Omental fat pad (tissue), 4 donors: ENCODE results near the gene MICALL1. TPM values are rescaled to one million over a fixed set of nuclear protein-coding genes. Genes with fewer than 3 reads are reported as not detected.

Experiments used
- ATAC-seq: fragments of 150-250 bp; one replicate; pipeline ENCODE4 v1.9.1; 2016; ENCODE audit warnings: mild to moderate bottlenecking, moderate library complexity; ENCODE audit not compliant: low FRiP score
- DNase-seq: peaks from one replicate; pipeline ENCODE4 v3.0.0-alpha.2; 2019; ENCODE audit warnings: low spot score
- total RNA-seq, 4 donors: library from RNA; depleted of rRNA; stranded (reverse); fragments of >200 nt; gene quantifications; one replicate each; pipeline ENCODE4 v1.1.0, GENCODE V29; 2016
- TF ChIP-seq, protein P1 (sequence below), 3 donors: fragments of 450-650 bp; IDR thresholded peaks; one replicate each; pipeline ENCODE4 v1.5.1; 2016 to 2017; ENCODE audit warnings: antibody characterized with exemption in 3 of 3, mild to moderate bottlenecking in 3 of 3, moderate library complexity in 2 of 3

The MICALL1 gene
- total RNA-seq, 4 donors from 2014 or later: 15.4 to 42.4 (median 20.6) TPM

DNA sequence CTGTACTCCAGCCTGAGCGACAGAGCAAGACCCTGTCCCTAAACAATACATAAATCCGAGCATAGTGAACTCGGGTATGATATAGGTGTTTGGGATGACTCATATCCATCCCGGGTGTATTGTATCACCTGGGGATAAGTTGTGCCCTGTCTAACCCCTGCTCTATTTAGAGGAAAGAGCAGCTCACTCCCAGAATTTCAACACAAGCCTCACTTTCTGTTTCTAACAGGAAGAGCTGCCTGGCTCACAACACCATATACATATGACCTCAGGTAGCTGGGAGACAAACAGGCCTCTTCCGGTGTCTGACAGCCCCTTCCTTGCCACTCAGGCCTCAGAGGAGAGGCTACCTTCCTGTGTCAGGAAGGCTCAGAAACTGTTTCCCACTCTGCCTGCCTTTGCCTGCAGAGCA, 9.9 kb upstream of the MICALL1 start:
- TF ChIP-seq, protein P1, sequence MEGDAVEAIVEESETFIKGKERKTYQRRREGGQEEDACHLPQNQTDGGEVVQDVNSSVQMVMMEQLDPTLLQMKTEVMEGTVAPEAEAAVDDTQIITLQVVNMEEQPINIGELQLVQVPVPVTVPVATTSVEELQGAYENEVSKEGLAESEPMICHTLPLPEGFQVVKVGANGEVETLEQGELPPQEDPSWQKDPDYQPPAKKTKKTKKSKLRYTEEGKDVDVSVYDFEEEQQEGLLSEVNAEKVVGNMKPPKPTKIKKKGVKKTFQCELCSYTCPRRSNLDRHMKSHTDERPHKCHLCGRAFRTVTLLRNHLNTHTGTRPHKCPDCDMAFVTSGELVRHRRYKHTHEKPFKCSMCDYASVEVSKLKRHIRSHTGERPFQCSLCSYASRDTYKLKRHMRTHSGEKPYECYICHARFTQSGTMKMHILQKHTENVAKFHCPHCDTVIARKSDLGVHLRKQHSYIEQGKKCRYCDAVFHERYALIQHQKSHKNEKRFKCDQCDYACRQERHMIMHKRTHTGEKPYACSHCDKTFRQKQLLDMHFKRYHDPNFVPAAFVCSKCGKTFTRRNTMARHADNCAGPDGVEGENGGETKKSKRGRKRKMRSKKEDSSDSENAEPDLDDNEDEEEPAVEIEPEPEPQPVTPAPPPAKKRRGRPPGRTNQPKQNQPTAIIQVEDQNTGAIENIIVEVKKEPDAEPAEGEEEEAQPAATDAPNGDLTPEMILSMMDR (IDR thresholded peaks at IDR 0.05): no peak
- ATAC-seq: peak; percentile 25
- no peak for DNase-seq

DNA sequence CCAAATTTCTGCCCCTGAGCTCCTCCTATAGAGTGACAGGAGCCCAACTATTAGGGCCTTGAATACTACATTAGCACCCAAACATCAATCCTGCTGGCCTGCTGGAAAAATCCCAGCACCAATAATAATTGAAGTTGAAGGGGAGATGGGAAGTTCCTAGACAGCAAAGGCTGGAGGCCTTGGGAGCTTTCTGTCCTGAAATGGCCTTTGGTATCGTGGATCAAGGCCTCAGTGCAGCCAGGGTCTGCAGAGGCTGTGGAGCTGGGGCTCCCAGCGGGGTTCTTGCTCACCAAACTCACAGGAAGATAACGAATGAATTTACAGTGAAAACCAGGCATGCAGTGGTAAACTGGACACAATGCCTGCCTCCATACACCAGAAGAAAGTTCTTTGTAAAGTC, 9.2 kb upstream of the MICALL1 start:
- no peak for ATAC-seq
- no peak for DNase-seq
- TF ChIP-seq, protein P1 (IDR thresholded peaks at IDR 0.05): no peak

DNA sequence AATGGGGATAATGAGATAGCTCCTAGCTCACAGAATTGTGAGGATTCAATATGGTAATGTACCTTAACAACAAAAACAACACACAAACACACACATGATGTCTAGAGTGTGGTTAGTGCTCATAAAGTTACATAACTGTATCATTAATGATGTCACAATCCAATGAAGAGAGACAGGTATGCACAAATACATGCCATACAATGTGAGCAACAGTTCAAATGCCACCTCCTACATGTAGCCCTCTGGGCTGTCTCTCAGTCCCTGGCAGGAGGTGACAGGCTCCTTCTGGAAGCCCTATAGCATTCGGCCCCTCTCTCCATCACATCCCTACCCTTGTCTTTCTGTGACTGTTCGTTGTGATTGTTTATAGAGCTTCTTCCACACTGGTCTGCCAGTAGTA, 8.3 kb upstream of the MICALL1 start:
- TF ChIP-seq, protein P1 (IDR thresholded peaks at IDR 0.05): no peak
- ATAC-seq: no peak
- no peak for DNase-seq

DNA sequence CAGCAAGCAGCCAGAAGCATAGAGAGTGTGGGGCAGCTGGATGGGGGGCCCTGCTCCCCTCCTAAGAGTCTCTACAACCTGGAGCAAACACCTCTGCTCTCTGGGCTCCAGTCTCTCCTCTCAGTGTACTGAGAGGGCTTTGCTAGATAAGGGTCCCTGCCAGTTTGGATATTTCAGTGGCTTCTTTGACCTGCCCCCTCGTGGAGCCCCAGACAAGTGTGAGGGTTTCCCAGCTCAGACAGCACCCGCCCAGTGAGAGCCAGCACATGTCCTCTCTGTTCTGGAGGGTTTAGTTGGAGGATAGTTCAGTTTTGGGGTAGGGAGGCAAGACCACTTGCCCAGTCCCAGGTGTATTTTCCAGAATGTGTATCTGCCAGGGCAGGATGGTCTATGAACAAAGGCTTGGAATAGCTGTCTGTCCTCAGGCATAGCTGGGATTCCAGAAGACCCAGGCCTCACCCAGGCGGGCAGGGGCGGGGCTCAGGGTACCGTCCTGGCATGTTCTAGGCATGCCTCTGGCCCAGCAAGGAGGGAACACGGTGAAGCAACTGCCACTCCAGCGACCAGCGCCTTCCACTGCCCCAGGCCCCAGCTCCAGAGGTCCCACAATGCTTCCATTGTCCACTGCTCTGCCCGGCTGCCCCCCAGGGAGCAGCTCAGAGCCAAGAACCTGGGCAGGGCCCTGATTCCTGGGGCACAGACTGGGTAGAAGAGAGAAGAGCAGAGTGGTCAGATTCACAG, 7.5 kb upstream of the MICALL1 start:
- ATAC-seq: no peak
- DNase-seq: no peak

DNA sequence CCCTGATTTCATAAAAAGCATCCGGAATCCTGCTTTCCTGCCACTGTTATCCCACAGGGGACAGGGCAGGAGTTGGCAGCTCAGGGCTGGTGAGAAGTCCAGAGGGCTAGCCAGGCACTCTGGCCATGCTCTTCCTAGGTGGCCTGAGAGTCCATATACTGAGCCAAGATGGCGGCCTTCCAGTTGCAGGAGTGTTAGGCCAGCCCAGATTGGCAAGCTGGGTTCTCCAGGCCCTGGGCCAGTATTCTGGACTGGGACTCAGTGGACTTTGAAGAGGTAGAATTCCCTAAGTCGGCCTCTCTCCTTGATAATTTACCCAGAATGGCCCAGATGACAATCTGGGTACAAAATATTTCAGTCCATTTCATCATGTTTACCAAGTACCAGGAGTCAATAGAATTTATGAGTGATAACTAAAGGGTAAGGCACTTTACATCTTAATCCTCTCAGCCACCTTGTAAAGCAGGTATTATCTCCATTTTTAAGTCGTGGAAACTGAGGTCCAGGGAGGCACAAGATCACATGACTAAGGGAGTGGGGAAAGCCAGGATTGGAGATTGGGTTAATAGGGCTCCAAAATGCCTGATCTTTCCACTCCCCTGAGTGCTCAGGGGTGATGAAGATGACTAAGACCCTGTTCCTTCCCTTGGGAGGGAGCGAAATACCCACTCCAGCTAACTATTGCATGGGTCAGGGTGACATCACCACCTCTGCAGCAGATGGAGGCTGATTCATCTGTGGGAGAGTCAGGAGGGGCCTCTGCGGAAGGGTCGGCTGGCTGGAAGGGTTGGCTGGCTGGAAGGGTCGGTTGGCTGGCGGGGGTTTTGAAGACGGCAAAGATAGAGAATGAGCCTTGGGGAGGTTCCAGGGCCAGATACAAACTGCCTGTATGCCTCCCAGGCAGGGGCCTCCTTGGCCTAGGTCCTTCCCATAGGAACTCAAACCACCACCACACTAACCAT, 1.2 kb upstream of the MICALL1 start:
- TF ChIP-seq, protein P1 (IDR thresholded peaks at IDR 0.05): no peak
- peak; percentile 87 for ATAC-seq

More for the DNA sequence above, 7.5 kb upstream of the MICALL1 start:
- TF ChIP-seq, protein P1 (IDR thresholded peaks at IDR 0.05): no peak

DNA sequence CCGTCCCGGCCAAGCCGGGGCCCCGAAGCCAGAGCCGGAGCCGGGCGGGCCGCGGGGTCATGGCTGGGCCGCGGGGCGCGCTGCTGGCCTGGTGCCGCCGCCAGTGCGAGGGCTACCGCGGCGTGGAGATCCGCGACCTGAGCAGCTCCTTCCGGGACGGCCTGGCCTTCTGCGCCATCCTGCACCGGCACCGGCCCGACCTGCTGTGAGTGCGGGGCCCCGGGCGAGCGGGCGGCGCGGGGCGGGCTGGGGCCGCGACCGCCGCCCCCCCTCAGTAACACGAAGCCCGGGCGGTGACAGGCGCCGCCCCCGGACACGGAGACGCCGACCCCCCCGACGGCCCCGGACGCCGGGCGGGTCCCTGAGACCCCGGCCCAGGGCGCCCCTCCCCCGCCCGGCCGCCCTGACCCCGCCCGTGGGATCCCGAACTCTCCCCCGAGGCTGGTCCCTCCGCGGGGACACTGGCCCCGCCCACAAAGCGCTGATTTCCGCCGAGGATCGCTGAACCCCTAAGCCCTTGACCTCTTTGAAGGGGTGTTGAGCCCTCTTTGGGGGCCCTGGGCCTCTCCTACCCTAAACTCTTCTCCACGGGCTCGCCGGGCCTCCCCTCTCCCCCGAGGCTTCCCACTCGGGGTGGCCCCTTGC, 389 bp downstream of the MICALL1 start:
- ATAC-seq (peak; percentile 6), DNase-seq (no peak)

More for the DNA sequence above, 1.2 kb upstream of the MICALL1 start:
- peak; percentile 71 for DNase-seq

More for the DNA sequence above, 389 bp downstream of the MICALL1 start:
- TF ChIP-seq, protein P1 (IDR thresholded peaks at IDR 0.05): no peak
